SK-N-DZ (cell line): ENCODE data around the gene TMPRSS11D. TPM values are rescaled to one million over a fixed set of nuclear protein-coding genes. Genes with fewer than 3 reads are reported as not detected.

Experiments
- DNase-seq: peaks from one replicate; pipeline ENCODE4 v3.0.0-alpha.2; 2015; ENCODE audit warnings: low spot score
- polyA plus RNA-seq, 2 experiments: library from polyadenylated mRNA; depleted of rRNA; stranded (reverse); fragments of >200 nt; gene quantifications; 2 replicates each; pipeline ENCODE4 v1.2.3, GENCODE V29; 2014

The TMPRSS11D gene
- polyA plus RNA-seq (2014; cell fraction: cytosol; rRNA removed) = not detected in 2 replicates
- polyA plus RNA-seq (2014; cell fraction: nucleus; rRNA removed) = not detected in 2 replicates

GRCh38 chr4:67883902-67884301 is at the start of gene TMPRSS11D:
TMPRSS11D (minus strand) TSS chr4:67884002; CDS start chr4:67883933, 69 bp downstream.
- DNase-seq = no peak

- no peak for DNase-seq
These were observed 49.2 kb upstream of the TMPRSS11D start for GRCh38 chr4:67933038-67933437.

- no peak for DNase-seq
These were observed 47.5 kb upstream of the TMPRSS11D start for GRCh38 chr4:67931256-67931655.

- no peak for DNase-seq
These were observed 45.6 kb upstream of the TMPRSS11D start for GRCh38 chr4:67929426-67929825.

GRCh38 chr4:67928546-67928945 is 44.7 kb upstream of the TMPRSS11D start:
- peak; percentile 34 for DNase-seq

- no peak for DNase-seq
These were observed 43.4 kb upstream of the TMPRSS11D start for GRCh38 chr4:67927251-67927650.

- DNase-seq = no peak
These were observed 42.7 kb upstream of the TMPRSS11D start for GRCh38 chr4:67926485-67926884.

- DNase-seq = no peak
These were observed 38.9 kb upstream of the TMPRSS11D start for GRCh38 chr4:67922697-67923096.

- no peak for DNase-seq
These were observed 34.6 kb upstream of the TMPRSS11D start for GRCh38 chr4:67918428-67918827.

GRCh38 chr4:67915400-67915966 is 31.7 kb upstream of the TMPRSS11D start:
- no peak for DNase-seq

GRCh38 chr4:67912080-67912479 is 28.3 kb upstream of the TMPRSS11D start:
- DNase-seq = no peak

- DNase-seq = no peak
These were observed 27.8 kb upstream of the TMPRSS11D start for GRCh38 chr4:67911638-67912037.

GRCh38 chr4:67911141-67911540 is 27.3 kb upstream of the TMPRSS11D start:
- no peak for DNase-seq

- DNase-seq = no peak
These were observed 26.7 kb upstream of the TMPRSS11D start for GRCh38 chr4:67910585-67910905.

- DNase-seq = no peak
These were observed 26.2 kb upstream of the TMPRSS11D start for GRCh38 chr4:67909905-67910584.

- DNase-seq = no peak
These were observed 23.8 kb upstream of the TMPRSS11D start for GRCh38 chr4:67907650-67908049.

- no peak for DNase-seq
These were observed 15.3 kb upstream of the TMPRSS11D start for GRCh38 chr4:67899096-67899495.

- no peak for DNase-seq
These were observed 13.9 kb upstream of the TMPRSS11D start for GRCh38 chr4:67897686-67898085.

- no peak for DNase-seq
These were observed 12.7 kb upstream of the TMPRSS11D start for GRCh38 chr4:67896421-67897065.

- DNase-seq = no peak
These were observed 10.9 kb upstream of the TMPRSS11D start for GRCh38 chr4:67894659-67895058.

GRCh38 chr4:67892905-67893304 is 9.1 kb upstream of the TMPRSS11D start:
- DNase-seq = no peak

- no peak for DNase-seq
These were observed 8.5 kb upstream of the TMPRSS11D start for GRCh38 chr4:67892253-67892652.

- no peak for DNase-seq
These were observed 7.8 kb upstream of the TMPRSS11D start for GRCh38 chr4:67891645-67892044.
